ENCODE measurements around the gene SOX13. TPM values are rescaled to one million over a fixed set of nuclear protein-coding genes. Genes with fewer than 3 reads are reported as not detected.
A peak's percentile ranks its signal among the peaks of the same experiment; 100 is the strongest.

The SOX13 gene
- 10 to 100 TPM in 8 of 9 donors, 1 to 10 TPM in 1; 8.8 to 16.0 (median 13.0) TPM for total RNA-seq
- polyA plus RNA-seq: 1 to 10 TPM; 8.2 to 8.5 TPM
- long read RNA-seq, donor 1, partial matches to known transcripts: 1 of 1 reads
- long read RNA-seq, donor 1, other reads (novel, unspliced or antisense): 0 of 1 reads
- long read RNA-seq, donor 2, partial matches to known transcripts: 1 of 3 reads
- long read RNA-seq, donor 2, other reads (novel, unspliced or antisense): 2 of 3 reads
- long read RNA-seq, donor 3, partial matches to known transcripts: 1 of 4 reads
- long read RNA-seq, donor 3, other reads (novel, unspliced or antisense): 3 of 4 reads

DNA sequence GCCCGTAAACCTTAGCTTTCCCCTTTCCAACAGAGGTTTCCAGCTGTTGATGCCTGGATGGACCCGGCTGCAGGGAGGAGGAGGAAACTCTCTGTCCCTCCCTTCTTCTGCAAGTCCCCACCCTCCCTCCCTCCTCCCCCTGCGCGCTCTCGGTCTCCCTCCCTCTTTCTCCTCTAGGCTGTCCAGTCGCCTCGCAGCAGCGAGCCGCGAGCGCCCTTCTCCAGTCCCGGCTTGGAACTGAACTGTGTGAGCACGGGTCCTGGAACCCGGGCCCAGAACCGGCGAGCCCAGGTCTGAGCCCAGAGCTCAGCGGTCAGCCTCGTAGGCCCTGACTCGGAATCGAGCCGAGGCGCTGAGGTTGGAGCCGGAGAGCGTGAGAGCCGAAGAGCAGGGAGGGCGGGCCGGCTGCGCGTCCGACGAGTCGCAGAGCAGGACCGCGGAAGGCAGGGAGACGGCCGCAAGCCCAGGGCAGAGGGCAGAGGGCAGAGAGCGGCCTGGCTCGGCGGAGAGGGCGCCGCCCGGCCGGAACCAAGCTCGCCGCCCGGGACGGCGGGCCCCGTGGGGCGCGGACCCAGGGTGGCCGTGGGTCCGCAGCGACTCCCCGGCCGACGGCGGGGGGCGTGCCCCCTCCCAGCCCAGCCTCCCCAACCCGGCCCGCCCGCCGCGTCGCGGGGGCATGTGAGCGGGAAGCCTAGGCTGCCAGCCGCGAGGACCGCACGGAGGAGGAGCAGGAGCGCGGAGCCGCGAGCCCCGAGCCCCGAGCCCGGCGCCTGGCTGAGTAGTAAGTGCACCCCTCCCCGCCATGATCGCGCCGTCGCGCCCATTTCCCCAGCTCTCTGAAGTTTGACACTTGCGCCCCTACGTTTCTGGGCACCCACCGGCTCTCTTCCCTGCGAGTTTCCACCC lies at the start of gene SOX13:
SOX13 (plus strand) TSS at position 185 of the 906 bp plus-strand sequence. CDS start 39,801 bp downstream, outside the sequence.
- H3K4me3 ChIP-seq: peak within 1 kb of the TSS; percentile 68 to 93 (median 82)
- H3K27ac ChIP-seq: peak within 1 kb of the TSS; percentile 77 to 95 (median 90)
- ATAC-seq: peak; percentile 85 to 90 (median 86)
- H3K4me1 ChIP-seq: peaks cover 0 to 53% (median 23%) of the 10 kb centered on the region in 12 donors
- intact Hi-C loops (cut with DNase I): loop anchor here in 7 of 10 donors (1.0 to 10.0 kb wide), 7 partner anchors 54 to 202 kb away; no protein-coding TSS in a partner anchor
- H3K36me3 ChIP-seq: no peaks in the 10 kb centered on the region
- peaks cover 0 to 49% (median 0%) of the 10 kb centered on the region in 9 donors for H3K27me3 ChIP-seq
- peak; percentile 88 to 92 (median 90) for DNase-seq
- 0 to 1% (median 1%) methylated on average over 34 to 89 of the region's 89 CpGs for WGBS, 4 donors
- TF ChIP-seq POLR2A (IDR thresholded peaks at IDR 0.05) (peak in 1 of 2 donors; percentile 86), CTCF (IDR thresholded peaks at IDR 0.05) (peak in 6 of 12 donors; percentile 13 to 43 (median 32))
- H3K9me3 ChIP-seq: no peaks in the 10 kb centered on the region

DNA sequence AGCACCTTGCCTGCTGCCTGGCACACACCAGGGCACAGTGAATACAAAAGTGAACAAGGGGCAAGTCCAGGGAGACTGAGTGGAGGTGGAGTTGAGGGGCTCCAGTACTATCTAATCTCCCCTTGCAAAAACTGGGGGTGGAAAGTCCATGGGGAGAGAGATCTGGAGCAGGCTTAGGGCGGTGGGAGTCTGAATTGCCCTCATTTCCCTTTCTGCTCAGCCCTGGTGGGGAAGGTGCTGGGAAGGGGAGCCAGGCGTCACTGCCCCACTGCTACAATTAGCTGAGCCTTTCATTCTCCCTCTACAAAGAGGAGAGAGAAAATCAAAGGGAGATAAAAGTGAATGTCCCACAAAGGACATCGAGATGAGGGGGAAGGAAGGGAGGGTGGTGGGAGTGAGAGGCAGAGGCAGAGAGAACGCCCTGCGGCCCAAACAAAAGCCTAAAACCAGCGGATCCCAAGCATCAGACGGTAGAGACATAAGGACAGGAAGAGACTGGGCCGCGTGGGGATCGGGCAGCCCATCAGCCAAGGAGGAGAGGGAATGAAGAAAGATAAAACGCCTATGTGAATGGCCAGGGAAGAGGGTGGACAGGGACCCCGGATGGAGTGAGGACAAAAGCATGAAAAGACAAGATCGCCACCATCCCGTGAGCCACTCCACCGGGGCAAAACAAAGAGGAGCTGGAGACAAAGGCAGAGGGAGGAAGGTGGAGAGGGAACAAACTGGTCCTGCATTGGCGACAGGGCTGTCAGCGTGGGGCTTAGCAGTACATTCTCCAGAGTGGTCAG lies 46.8 kb upstream of the SOX13 start:
- H3K9me3 ChIP-seq: no peaks in the 10 kb centered on the region
- H3K4me1 ChIP-seq: no peaks in the 10 kb centered on the region
- ATAC-seq (peak in 1 of 4 donors; percentile 20), DNase-seq (no peak)
- H3K36me3 ChIP-seq: no peaks in the 10 kb centered on the region
- TF ChIP-seq CTCF (IDR thresholded peaks at IDR 0.05) (no peak), POLR2A (IDR thresholded peaks at IDR 0.05) (no peak)
- H3K27me3 ChIP-seq: peaks cover 0 to 5% (median 0%) of the 10 kb centered on the region in 9 donors
- intact Hi-C loops (cut with DNase I): no loop called here
- no peak overlapping the region for H3K27ac ChIP-seq
- no peak overlapping the region for H3K4me3 ChIP-seq
- WGBS, 4 donors: 48 to 58% (median 53%) methylated on average over 17 of the region's 17 CpGs

GRCh38 chr1:204027446-204027845 lies 45.5 kb upstream of the SOX13 start:
- Histone ChIP-seq H3K36me3 (no peaks in the 10 kb centered on the region), H3K27me3 (peaks cover 0 to 5% (median 0%) of the 10 kb centered on the region in 9 donors), H3K4me1 (no peaks in the 10 kb centered on the region), H3K27ac (no peak overlapping the region), H3K9me3 (no peaks in the 10 kb centered on the region), H3K4me3 (no peak overlapping the region)
- intact Hi-C loops (cut with DNase I): no loop called here
- ATAC-seq (no peak), DNase-seq (no peak)
- 91 to 95% (median 93%) methylated on average over 3 of the region's 3 CpGs for WGBS, 4 donors
- TF ChIP-seq POLR2A (IDR thresholded peaks at IDR 0.05) (no peak), CTCF (IDR thresholded peaks at IDR 0.05) (no peak)

All from heart left ventricle (tissue), 16 donors.